Muscle of leg (tissue), 11 donors: ENCODE data around the gene PPP2R3A. TPM values are rescaled to one million over a fixed set of nuclear protein-coding genes. Genes with fewer than 3 reads are reported as not detected.
A peak's percentile ranks its signal among the peaks of the same experiment; 100 is the strongest.
"Not testable (repeated sequence)": the region's sequence is repeated elsewhere in the genome, so short reads cannot be mapped to it uniquely, and the experiment has no call there.

Experiments used
- DNase-seq: peaks from one replicate; pipeline ENCODE4 v3.0.0; 2013
- H3K27ac ChIP-seq: one replicate; pipeline ENCODE4 v1.5.1; 2013; ENCODE audit warnings: mild to moderate bottlenecking, low read length, control low read depth
- H3K27me3 ChIP-seq: one replicate; pipeline ENCODE4 v1.6.1; 2013; ENCODE audit warnings: low read length; ENCODE audit not compliant: control insufficient read depth, insufficient read depth
- H3K36me3 ChIP-seq: one replicate; pipeline ENCODE4 v1.6.1; 2013; ENCODE audit warnings: low read length; ENCODE audit not compliant: control insufficient read depth, insufficient read depth
- H3K4me1 ChIP-seq: one replicate; pipeline ENCODE4 v1.6.1; 2013; ENCODE audit warnings: low read length; ENCODE audit not compliant: control insufficient read depth, insufficient read depth
- H3K4me3 ChIP-seq: one replicate; pipeline ENCODE4 v1.5.1; 2013; ENCODE audit warnings: low read length, control low read depth
- H3K9me3 ChIP-seq: replicated peaks from 2 replicates; pipeline ENCODE4 v1.6.1; 2013; ENCODE audit warnings: low read depth, low read length; ENCODE audit not compliant: control insufficient read depth
- WGBS: methylation state at CpG from one replicate; pipeline ENCODE4 v1.1.5; 2013; ENCODE audit warnings: missing lambda C conversion rate; ENCODE audit not compliant: insufficient coverage; 5-methylcytosine and 5-hydroxymethylcytosine counted together
- polyA plus RNA-seq, 8 donors: library from polyadenylated mRNA; unstranded; fragments of 120-200 nt; gene quantifications; one replicate each; pipeline versions ENCODE4 v1.2.1 to v1.2.3, GENCODE V29; 2013; ENCODE audit warnings: inconsistent platforms in 1 of 8, low replicate concordance in 1 of 8; ENCODE audit not compliant: insufficient read length in 8 of 8, insufficient read depth in 1 of 8
- total RNA-seq: library from RNA; stranded (reverse); fragments of 120-200 nt; gene quantifications from one replicate; pipeline ENCODE4 v1.2.4, GENCODE V29; 2013

The PPP2R3A gene
- total and polyA plus RNA-seq, 9 donors, result 29.9 to 64.6 (median 48.2) TPM

GRCh38 chr3:136078421-136079364 lies 113.2 kb downstream of the PPP2R3A start:
- peaks cover 14% of the 10 kb centered on the region for H3K36me3 ChIP-seq
- peak; percentile 44 for DNase-seq
- H3K4me3 ChIP-seq, result no peak overlapping the region
- H3K27ac ChIP-seq, result no peak overlapping the region
- H3K27me3 ChIP-seq, result no peaks in the 10 kb centered on the region
- no CpG with 5 or more reads among the region's 6 CpGs for WGBS
- H3K9me3 ChIP-seq, result no peaks in the 10 kb centered on the region
- H3K4me1 ChIP-seq, result no peaks in the 10 kb centered on the region

GRCh38 chr3:136083641-136084382 lies 118.3 kb downstream of the PPP2R3A start:
- not testable (repeated sequence) for H3K4me1 ChIP-seq, DNase-seq, H3K27me3 ChIP-seq, H3K27ac ChIP-seq, H3K4me3 ChIP-seq, H3K9me3 ChIP-seq
- WGBS, result 100% methylated on average over 3 of the region's 4 CpGs
- H3K36me3 ChIP-seq, result peaks cover 35% of the 10 kb centered on the region

- 100% methylated on average over 2 of the region's 3 CpGs for whole genome bisulfite sequencing
- not testable (repeated sequence) for DNase-seq, H3K27me3 ChIP-seq, H3K4me3 ChIP-seq, H3K4me1 ChIP-seq, H3K27ac ChIP-seq, H3K9me3 ChIP-seq
- peaks cover 35% of the 10 kb centered on the region for H3K36me3 ChIP-seq
These were observed 119.5 kb downstream of the PPP2R3A start for GRCh38 chr3:136085067-136085466.

- WGBS, result no CpG with 5 or more reads among the region's 4 CpGs
- Histone ChIP-seq H3K4me3 (no peak overlapping the region), H3K9me3 (no peaks in the 10 kb centered on the region), H3K27ac (no peak overlapping the region), H3K27me3 (no peaks in the 10 kb centered on the region), H3K36me3 (peaks cover 14% of the 10 kb centered on the region), H3K4me1 (no peaks in the 10 kb centered on the region)
- DNase-seq, result no peak
These were observed 128.2 kb downstream of the PPP2R3A start for GRCh38 chr3:136093771-136094170.

- no peak overlapping the region for H3K27ac ChIP-seq
- DNase-seq, result no peak
- H3K36me3 ChIP-seq, result peaks cover 17% of the 10 kb centered on the region
- H3K4me1 ChIP-seq, result no peaks in the 10 kb centered on the region
- no peak overlapping the region for H3K4me3 ChIP-seq
- WGBS, result 90% methylated on average over 4 of the region's 4 CpGs
- H3K27me3 ChIP-seq, result no peaks in the 10 kb centered on the region
- H3K9me3 ChIP-seq, result no peaks in the 10 kb centered on the region
These were observed 139.5 kb downstream of the PPP2R3A start for GRCh38 chr3:136105044-136105443.

- Histone ChIP-seq H3K9me3 (no peaks in the 10 kb centered on the region), H3K4me1 (no peaks in the 10 kb centered on the region), H3K27ac (no peak overlapping the region), H3K27me3 (no peaks in the 10 kb centered on the region), H3K4me3 (no peak overlapping the region), H3K36me3 (peaks cover 17% of the 10 kb centered on the region)
- 60% methylated on average over 1 of the region's 6 CpGs for WGBS
- peak; percentile 14 for DNase-seq
These were observed 140.6 kb downstream of the PPP2R3A start for GRCh38 chr3:136106101-136106500.

GRCh38 chr3:136109499-136109898 lies 144.0 kb downstream of the PPP2R3A start:
- Histone ChIP-seq H3K27ac (no peak overlapping the region), H3K4me1 (no peaks in the 10 kb centered on the region), H3K9me3 (peaks cover 5% of the 10 kb centered on the region), H3K4me3 (no peak overlapping the region), H3K36me3 (peaks cover 33% of the 10 kb centered on the region), H3K27me3 (no peaks in the 10 kb centered on the region)
- WGBS, result no CpG with 5 or more reads among the region's 1 CpG
- DNase-seq, result no peak

- no CpG with 5 or more reads among the region's 2 CpGs for WGBS
- no peak overlapping the region for H3K27ac ChIP-seq
- H3K4me1 ChIP-seq, result no peaks in the 10 kb centered on the region
- DNase-seq, result no peak
- H3K4me3 ChIP-seq, result no peak overlapping the region
- H3K27me3 ChIP-seq, result no peaks in the 10 kb centered on the region
- peaks cover 9% of the 10 kb centered on the region for H3K9me3 ChIP-seq
- H3K36me3 ChIP-seq, result peaks cover 30% of the 10 kb centered on the region
These were observed 145.0 kb downstream of the PPP2R3A start for GRCh38 chr3:136110481-136110880.

GRCh38 chr3:136114421-136114820 lies 148.9 kb downstream of the PPP2R3A start:
- Histone ChIP-seq H3K4me3 (no peak overlapping the region), H3K27ac (no peak overlapping the region), H3K36me3 (peaks cover 21% of the 10 kb centered on the region), H3K9me3 (peaks cover 9% of the 10 kb centered on the region), H3K27me3 (no peaks in the 10 kb centered on the region), H3K4me1 (no peaks in the 10 kb centered on the region)
- 100% methylated on average over 2 of the region's 2 CpGs for WGBS
- DNase-seq, result no peak

GRCh38 chr3:136119332-136119731 lies 153.8 kb downstream of the PPP2R3A start:
- not testable (repeated sequence) for H3K4me3 ChIP-seq, H3K36me3 ChIP-seq, DNase-seq, H3K27me3 ChIP-seq, H3K9me3 ChIP-seq, H3K4me1 ChIP-seq, H3K27ac ChIP-seq
- no CpG with 5 or more reads among the region's 1 CpG for WGBS
